IMR-90 (cell line): ENCODE data around the gene STXBP6. TPM values are rescaled to one million over a fixed set of nuclear protein-coding genes. Genes with fewer than 3 reads are reported as not detected.

Experiments
- ATAC-seq: fragments of 200-7000 bp; cut with Tn5 transposase; 2 replicates; pipeline ENCODE4 v1.9.1; 2020; ENCODE audit warnings: low read depth, mild to moderate bottlenecking, moderate library complexity
- Bru-seq: library from RNA; stranded (reverse); fragments of 400-500 nt; gene quantifications from one replicate; lab custom pipeline; 2021; lab: Mats Ljungman, UMichigan
- BruChase-seq, 2 experiments: library from RNA; stranded (reverse); fragments of 400-500 nt; gene quantifications; one replicate each; lab custom pipeline; 2021; lab: Mats Ljungman, UMichigan
- BruUV-seq: library from RNA; stranded (reverse); fragments of 400-500 nt; replicated peaks from 2 replicates; lab custom pipeline; 2021; lab: Mats Ljungman, UMichigan
- CTCF ChIA-PET: fragments of 300-600 bp; formaldehyde crosslinking; extraction: SDS; loops from one replicate; lab custom pipeline; 2021; ENCODE audit warnings: antibody characterized with exemption; lab: Yijun Ruan, JAX
- POLR2A ChIA-PET: fragments of 300-600 bp; sonication (Branson Sonifier 250); formaldehyde crosslinking; loops from one replicate; lab custom pipeline; 2022; ENCODE audit warnings: antibody characterized with exemption; ENCODE audit not compliant: unreplicated experiment; lab: Charles Lee
- DNase-seq: peaks from one replicate; pipeline ENCODE4 v3.0.0; 2013
- H2AFZ ChIP-seq: replicated peaks from 2 replicates; pipeline ENCODE3; 2013; ENCODE audit warnings: low read length, mild to moderate bottlenecking; ENCODE audit not compliant: poor library complexity
- H2AK5ac ChIP-seq: 2 replicates; pipeline ENCODE4 v1.6.1; 2013; ENCODE audit warnings: low read depth, low read length, inconsistent platforms
- H2AK9ac ChIP-seq: replicated peaks from 2 replicates; pipeline ENCODE3; 2013; ENCODE audit warnings: mild to moderate bottlenecking, low read depth, low read length, moderate library complexity; ENCODE audit not compliant: poor library complexity
- H2BK120ac ChIP-seq: 2 replicates; pipeline ENCODE4 v1.6.1; 2013; ENCODE audit warnings: low read depth, low read length, inconsistent platforms
- H2BK15ac ChIP-seq: 3 replicates; pipeline ENCODE4 v1.6.1; 2013; ENCODE audit warnings: low read depth, low read length, inconsistent platforms
- H2BK20ac ChIP-seq: 2 replicates; pipeline ENCODE4 v1.6.1; 2013; ENCODE audit warnings: low read depth, mild to moderate bottlenecking, inconsistent platforms, low read length, moderate library complexity
- H2BK5ac ChIP-seq: 2 replicates; pipeline ENCODE4 v1.6.1; 2013; ENCODE audit warnings: mild to moderate bottlenecking, low read depth, low read length, inconsistent platforms; ENCODE audit not compliant: poor library complexity, severe bottlenecking
- H3K14ac ChIP-seq: replicated peaks from 2 replicates; pipeline ENCODE4 v1.6.1; 2013; ENCODE audit warnings: low read depth, low read length, inconsistent platforms
- H3K18ac ChIP-seq: 2 replicates; pipeline ENCODE4 v1.6.1; 2013; ENCODE audit warnings: low read depth, low read length, control low read depth
- H3K23ac ChIP-seq: 2 replicates; pipeline ENCODE4 v1.6.1; 2013; ENCODE audit warnings: low read depth, low read length, inconsistent platforms
- H3K27ac ChIP-seq: 2 replicates; pipeline ENCODE4 v1.5.1; 2013; ENCODE audit warnings: mild to moderate bottlenecking, control low read depth, low read length; ENCODE audit not compliant: insufficient read depth
- H3K27me3 ChIP-seq: 2 replicates; pipeline ENCODE4 v1.6.1; 2013; ENCODE audit warnings: low read length; ENCODE audit not compliant: control insufficient read depth, insufficient read depth
- H3K36me3 ChIP-seq: 2 replicates; pipeline ENCODE4 v1.6.1; 2013; ENCODE audit warnings: low read length, mixed read lengths; ENCODE audit not compliant: control insufficient read depth, insufficient read depth
- H3K4ac ChIP-seq: 2 replicates; pipeline ENCODE4 v1.6.1; 2013; ENCODE audit warnings: low read depth, low read length, inconsistent platforms
- H3K4me1 ChIP-seq: 2 replicates; pipeline ENCODE4 v1.6.1; 2013; ENCODE audit warnings: low read length, mixed read lengths; ENCODE audit not compliant: control insufficient read depth, insufficient read depth
- H3K4me2 ChIP-seq: 2 replicates; pipeline ENCODE4 v1.6.1; 2013; ENCODE audit warnings: low read depth, mild to moderate bottlenecking, control low read depth, low read length, moderate library complexity
- H3K4me3 ChIP-seq: 2 replicates; pipeline ENCODE4 v1.5.1; 2013; ENCODE audit warnings: low read depth, mild to moderate bottlenecking, control low read depth, low read length, moderate library complexity; ENCODE audit not compliant: insufficient read depth
- H3K56ac ChIP-seq: 2 replicates; pipeline ENCODE4 v1.6.1; 2013; ENCODE audit warnings: low read length, inconsistent platforms; ENCODE audit not compliant: insufficient read depth; ENCODE audit errors: extremely low read depth
- H3K79me1 ChIP-seq, 2 experiments: 2 replicates each; pipeline ENCODE4 v1.6.1; 2013; ENCODE audit warnings: low read length in 2 of 2, inconsistent platforms in 1 of 2, low read depth in 1 of 2
- H3K9ac ChIP-seq: 2 replicates; pipeline ENCODE4 v1.6.1; 2013; ENCODE audit warnings: low read depth, low read length, control low read depth
- H3K9me1 ChIP-seq: 2 replicates; pipeline ENCODE4 v1.6.1; 2013; ENCODE audit warnings: low read length, inconsistent platforms; ENCODE audit not compliant: insufficient read depth
- H3K9me3 ChIP-seq: 2 replicates; pipeline ENCODE4 v1.6.1; 2013; ENCODE audit warnings: low read length; ENCODE audit not compliant: control insufficient read depth, insufficient read depth
- H4K20me1 ChIP-seq: 2 replicates; pipeline ENCODE4 v1.6.1; 2013; ENCODE audit warnings: low read length, inconsistent platforms; ENCODE audit not compliant: insufficient read depth
- H4K5ac ChIP-seq: 2 replicates; pipeline ENCODE4 v1.6.1; 2013; ENCODE audit warnings: mild to moderate bottlenecking, low read depth, low read length, control low read depth
- H4K8ac ChIP-seq, 2 experiments: 2 replicates each; pipeline ENCODE4 v1.6.1; 2013; ENCODE audit warnings: low read depth in 2 of 2, low read length in 2 of 2, control low read depth in 1 of 2, inconsistent platforms in 1 of 2
- H4K91ac ChIP-seq: 2 replicates; pipeline ENCODE4 v1.6.1; 2013; ENCODE audit warnings: low read depth, low read length, inconsistent platforms; ENCODE audit not compliant: insufficient read depth
- MAZ ChIP-seq: IDR thresholded peaks from 2 replicates; pipeline ENCODE4 v1.6.1; 2012; ENCODE audit warnings: low read depth, mild to moderate bottlenecking, low read length, improper control_type of control experiment, moderate library complexity, borderline replicate concordance
- POLR2A ChIP-seq: IDR thresholded peaks from 2 replicates; pipeline ENCODE4 v1.6.1; 2012; ENCODE audit warnings: mild to moderate bottlenecking, low read depth, low read length
- RAD21 ChIP-seq: IDR thresholded peaks from 2 replicates; pipeline ENCODE4 v1.6.1; 2012; ENCODE audit warnings: low read length, improper control_type of control experiment
- RFX5 ChIP-seq: IDR thresholded peaks from 2 replicates; pipeline ENCODE4 v1.8.0; 2012; ENCODE audit warnings: low read depth, mild to moderate bottlenecking, low read length, moderate library complexity
- WGBS, 2 experiments: methylation state at CpG; one replicate each; pipeline versions ENCODE4 v1.1.5 to v1.1.7; 2013; ENCODE audit warnings: missing lambda C conversion rate in 2 of 2; ENCODE audit not compliant: insufficient read length in 1 of 2; ENCODE audit errors: extremely low coverage in 2 of 2; 5-methylcytosine and 5-hydroxymethylcytosine counted together
- dilution Hi-C: fragments of 300-500 bp; cut with HindIII; formaldehyde crosslinking; loops from one replicate; pipeline ENCODE4 v1.14.3; 2018; ENCODE audit warnings: low sequenced_read_pairs; ENCODE audit not compliant: unreplicated experiment
- in situ Hi-C: fragments of 300-500 bp; cut with MboI; formaldehyde crosslinking; loops from 3 replicates; pipeline ENCODE4 v1.14.3; 2019; ENCODE audit warnings: low sequenced_read_pairs, inconsistent platforms, mixed read lengths
- intact Hi-C: fragments of 100-400 bp; cut with micrococcal nuclease; formaldehyde crosslinking; loops from 2 replicates; pipeline ENCODE4 v1.10.0; 2022
- long read RNA-seq: library from polyadenylated mRNA; unstranded; transcript quantifications from one replicate; pipeline ENCODE4 v2.0.0, GENCODE V29; 2021; ENCODE audit not compliant: unreplicated experiment
- polyA plus RNA-seq, 3 experiments: library from polyadenylated mRNA; depleted of rRNA; stranded (reverse); fragments of >200 nt; gene quantifications; 2 replicates each; pipeline ENCODE4 v1.2.3, GENCODE V29; 2012; ENCODE audit warnings: low replicate concordance in 1 of 3
- total RNA-seq: library from RNA; depleted of rRNA; stranded (reverse); fragments of >200 nt; gene quantifications from 2 replicates; pipeline ENCODE4 v1.2.3, GENCODE V29; 2012; rRNA removed
- TF ChIP-seq, protein P1 (sequence below): conservative IDR thresholded peaks from 2 replicates; pipeline ENCODE4 v1.5.1; 2012; ENCODE audit warnings: mild to moderate bottlenecking, low read depth, low read length, improper control_type of control experiment

The STXBP6 gene
- total RNA-seq, result 14.3 and 15.6 TPM in 2 replicates
- polyA plus RNA-seq (2012; rRNA removed), result 12.1 and 14.2 TPM in 2 replicates
- 4.6 and 6.2 TPM in 2 replicates for polyA plus RNA-seq (2012; cell fraction: cytosol; rRNA removed)
- polyA plus RNA-seq (2012; cell fraction: nucleus; rRNA removed; ENCODE audit: low replicate concordance), result 2.9 and 10.0 TPM in 2 replicates
- percentile 50 among the genes with signal in this experiment for Bru-seq, nascent RNA
- BruChase-seq, experiment 1, labeled RNA remaining after a 6-hour chase, result percentile 30 among the genes with signal in this experiment
- BruChase-seq, experiment 2, labeled RNA remaining after a 2-hour chase, result percentile 50 among the genes with signal in this experiment
- long read RNA-seq, full-length matches to known transcripts, result 8 of 12 reads
- long read RNA-seq, partial matches to known transcripts, result 0 of 12 reads
- long read RNA-seq, other reads (novel, unspliced or antisense), result 4 of 12 reads

DNA sequence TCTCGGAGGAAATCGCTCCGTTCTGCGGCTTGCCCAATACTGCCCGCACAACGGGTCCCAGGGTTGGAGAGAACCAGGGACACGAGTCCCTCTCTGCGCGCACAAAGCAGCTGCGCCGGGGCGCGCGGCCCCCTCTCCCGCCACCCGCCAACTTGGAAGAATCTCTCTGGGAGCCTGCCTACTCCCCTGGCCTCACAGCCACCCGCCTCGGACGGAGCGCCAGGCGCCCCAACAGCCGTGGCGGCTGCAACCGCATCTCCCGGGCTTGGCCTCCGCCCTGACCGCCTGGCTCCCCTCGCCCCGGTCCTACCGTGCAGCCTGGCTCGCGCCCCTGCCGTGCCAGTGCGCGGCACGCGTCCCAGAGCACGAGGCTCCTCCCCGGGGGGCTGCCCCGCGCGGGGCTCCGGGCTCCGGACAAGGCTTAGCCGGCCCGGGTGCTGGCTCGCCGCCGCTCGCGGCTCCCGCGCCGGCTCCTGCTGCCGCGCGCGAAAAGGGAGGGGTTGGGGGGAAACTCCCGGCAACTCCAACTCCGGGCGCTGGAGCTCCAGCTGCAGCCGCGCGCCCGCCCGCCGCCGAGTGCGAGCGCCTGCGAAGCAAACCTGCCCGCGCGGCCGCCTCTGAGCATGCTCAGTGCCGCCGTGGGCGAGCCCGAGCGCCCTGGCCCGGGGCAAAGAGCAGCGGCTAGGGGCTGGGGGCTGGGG is at the start of gene STXBP6:
Gene STXBP6 (minus strand): TSS at position 580 of the 701 bp plus-strand sequence. CDS start 75,329 bp downstream, outside the sequence.
- Histone ChIP-seq H3K4me1 (peaks cover 3% of the 10 kb centered on the region; the same call in 1 of the 2 replicates), H2AK5ac (no peak within 1 kb of the TSS), H2AK9ac (peak within 1 kb of the TSS; percentile 75), H3K4ac (no peak within 1 kb of the TSS), H3K56ac (no peak within 1 kb of the TSS), H2BK5ac (no peak within 1 kb of the TSS), H3K9ac (peak within 1 kb of the TSS; percentile 27; the same call in 1 of the 2 replicates), H3K27me3 (peaks cover 1% of the 10 kb centered on the region; the same call in 1 of the 2 replicates), H3K36me3 (no peaks in the 10 kb centered on the region), H3K23ac (peak within 1 kb of the TSS; percentile 39), H2BK15ac (no peak within 1 kb of the TSS), H3K4me2 (peak within 1 kb of the TSS; percentile 87), H3K18ac (no peak within 1 kb of the TSS), H4K91ac (no peak within 1 kb of the TSS; the same call in 1 of the 2 replicates), H4K20me1 (no peaks in the 10 kb centered on the region; the same call in 1 of the 2 replicates), H4K5ac (no peak within 1 kb of the TSS), H3K9me1 (peaks cover 3% of the 10 kb centered on the region; the same call in 1 of the 2 replicates), H3K79me1 (no peaks in the 10 kb centered on the region), H3K4me3 (peak within 1 kb of the TSS; percentile 84), H2BK20ac (no peak within 1 kb of the TSS), H4K8ac (no peak within 1 kb of the TSS; a peak in 1 of 4 replicates), H3K27ac (peak within 1 kb of the TSS; percentile 22; the same call in 1 of the 2 replicates), H2AFZ (peak within 1 kb of the TSS; percentile 87), H3K9me3 (no peaks in the 10 kb centered on the region), H2BK120ac (0 out of 2 replicates have a peak within 1 kb of the TSS, but pooled peaks have one; percentile 7), H3K14ac (0 out of 2 replicates have a peak within 1 kb of the TSS, but pooled peaks have one; percentile 0)
- intact Hi-C loops, result loop anchor here (1.0 to 5.0 kb wide), 3 partner anchors 83 to 147 kb away; no protein-coding TSS in a partner anchor
- peak; percentile 33; the same call in 1 of the 2 replicates for TF ChIP-seq MAZ
- no peak for TF ChIP-seq RFX5
- no peak for TF ChIP-seq POLR2A
- TF ChIP-seq, protein P1, sequence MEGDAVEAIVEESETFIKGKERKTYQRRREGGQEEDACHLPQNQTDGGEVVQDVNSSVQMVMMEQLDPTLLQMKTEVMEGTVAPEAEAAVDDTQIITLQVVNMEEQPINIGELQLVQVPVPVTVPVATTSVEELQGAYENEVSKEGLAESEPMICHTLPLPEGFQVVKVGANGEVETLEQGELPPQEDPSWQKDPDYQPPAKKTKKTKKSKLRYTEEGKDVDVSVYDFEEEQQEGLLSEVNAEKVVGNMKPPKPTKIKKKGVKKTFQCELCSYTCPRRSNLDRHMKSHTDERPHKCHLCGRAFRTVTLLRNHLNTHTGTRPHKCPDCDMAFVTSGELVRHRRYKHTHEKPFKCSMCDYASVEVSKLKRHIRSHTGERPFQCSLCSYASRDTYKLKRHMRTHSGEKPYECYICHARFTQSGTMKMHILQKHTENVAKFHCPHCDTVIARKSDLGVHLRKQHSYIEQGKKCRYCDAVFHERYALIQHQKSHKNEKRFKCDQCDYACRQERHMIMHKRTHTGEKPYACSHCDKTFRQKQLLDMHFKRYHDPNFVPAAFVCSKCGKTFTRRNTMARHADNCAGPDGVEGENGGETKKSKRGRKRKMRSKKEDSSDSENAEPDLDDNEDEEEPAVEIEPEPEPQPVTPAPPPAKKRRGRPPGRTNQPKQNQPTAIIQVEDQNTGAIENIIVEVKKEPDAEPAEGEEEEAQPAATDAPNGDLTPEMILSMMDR, result no peak
- no peak for TF ChIP-seq RAD21
- dilution Hi-C loops, result no loop called here
- 2% methylated on average over 18 of the region's 82 CpGs; no CpG with 5 or more reads in 1 of the 2 experiments for WGBS, 2 experiments
- ChIA-PET CTCF (no interaction called here), POLR2A (no interaction called here)
- ATAC-seq (peak; percentile 88), DNase-seq (peak; percentile 65)
- no TSS peak for BruUV-seq
- in situ Hi-C loops, result loop anchor here (5.0 kb wide), 1 partner anchor 73 kb away; no protein-coding TSS in a partner anchor
